ENCODE measurements around the gene MALRD1.

Gene MALRD1

GRCh38 chr10:19317952-19318351 lies 269.4 kb downstream of the MALRD1 start:
- H3K27ac Mint-ChIP-seq: no peak overlapping the region
- H3K4me3 Mint-ChIP-seq: no peak overlapping the region
- peaks cover 4% of the 10 kb centered on the region for H3K9me3 Mint-ChIP-seq
- no peaks in the 10 kb centered on the region for H3K36me3 Mint-ChIP-seq (ENCODE audit: low read depth)
- H3K27me3 Mint-ChIP-seq: no peaks in the 10 kb centered on the region
- H3K4me1 Mint-ChIP-seq (ENCODE audit: low read depth): no peaks in the 10 kb centered on the region

- Mint-ChIP-seq H3K4me1 (ENCODE audit: low read depth) (no peaks in the 10 kb centered on the region), H3K4me3 (no peak overlapping the region), H3K9me3 (peaks cover 3% of the 10 kb centered on the region), H3K27me3 (no peaks in the 10 kb centered on the region), H3K36me3 (ENCODE audit: low read depth) (no peaks in the 10 kb centered on the region), H3K27ac (no peak overlapping the region)
Observed at GRCh38 chr10:19325581-19325980, 277.0 kb downstream of the MALRD1 start.

GRCh38 chr10:19328582-19328981 lies 280.0 kb downstream of the MALRD1 start:
- no peak overlapping the region for H3K4me3 Mint-ChIP-seq
- H3K36me3 Mint-ChIP-seq (ENCODE audit: low read depth): no peaks in the 10 kb centered on the region
- H3K27ac Mint-ChIP-seq: no peak overlapping the region
- no peaks in the 10 kb centered on the region for H3K4me1 Mint-ChIP-seq (ENCODE audit: low read depth)
- no peaks in the 10 kb centered on the region for H3K27me3 Mint-ChIP-seq
- no peaks in the 10 kb centered on the region for H3K9me3 Mint-ChIP-seq

GRCh38 chr10:19329475-19329874 lies 280.9 kb downstream of the MALRD1 start:
- Mint-ChIP-seq H3K27ac (no peak overlapping the region), H3K36me3 (ENCODE audit: low read depth) (no peaks in the 10 kb centered on the region), H3K4me3 (no peak overlapping the region), H3K27me3 (no peaks in the 10 kb centered on the region), H3K9me3 (no peaks in the 10 kb centered on the region), H3K4me1 (ENCODE audit: low read depth) (no peaks in the 10 kb centered on the region)

- Mint-ChIP-seq H3K27me3 (no peaks in the 10 kb centered on the region), H3K27ac (no peak overlapping the region), H3K36me3 (ENCODE audit: low read depth) (no peaks in the 10 kb centered on the region), H3K4me3 (no peak overlapping the region), H3K4me1 (ENCODE audit: low read depth) (no peaks in the 10 kb centered on the region), H3K9me3 (no peaks in the 10 kb centered on the region)
Observed at GRCh38 chr10:19332304-19332703, 283.7 kb downstream of the MALRD1 start.

- Mint-ChIP-seq H3K27me3 (no peaks in the 10 kb centered on the region), H3K4me3 (no peak overlapping the region), H3K27ac (no peak overlapping the region), H3K36me3 (ENCODE audit: low read depth) (no peaks in the 10 kb centered on the region), H3K4me1 (ENCODE audit: low read depth) (no peaks in the 10 kb centered on the region), H3K9me3 (no peaks in the 10 kb centered on the region)
Observed at GRCh38 chr10:19333631-19334030, 285.0 kb downstream of the MALRD1 start.

GRCh38 chr10:19347621-19348020 lies 299.0 kb downstream of the MALRD1 start:
- H3K9me3 Mint-ChIP-seq: no peaks in the 10 kb centered on the region
- no peak overlapping the region for H3K4me3 Mint-ChIP-seq
- H3K4me1 Mint-ChIP-seq (ENCODE audit: low read depth): no peaks in the 10 kb centered on the region
- H3K27me3 Mint-ChIP-seq: no peaks in the 10 kb centered on the region
- no peak overlapping the region for H3K27ac Mint-ChIP-seq
- H3K36me3 Mint-ChIP-seq (ENCODE audit: low read depth): no peaks in the 10 kb centered on the region

GRCh38 chr10:19367176-19367575 lies 318.6 kb downstream of the MALRD1 start:
- Mint-ChIP-seq H3K9me3 (no peaks in the 10 kb centered on the region), H3K27ac (no peak overlapping the region), H3K27me3 (no peaks in the 10 kb centered on the region), H3K36me3 (ENCODE audit: low read depth) (no peaks in the 10 kb centered on the region), H3K4me1 (ENCODE audit: low read depth) (no peaks in the 10 kb centered on the region), H3K4me3 (no peak overlapping the region)

- Mint-ChIP-seq H3K4me3 (no peak overlapping the region), H3K36me3 (ENCODE audit: low read depth) (no peaks in the 10 kb centered on the region), H3K27me3 (no peaks in the 10 kb centered on the region), H3K27ac (no peak overlapping the region), H3K9me3 (no peaks in the 10 kb centered on the region), H3K4me1 (ENCODE audit: low read depth) (no peaks in the 10 kb centered on the region)
Observed at GRCh38 chr10:19373988-19374387, 325.4 kb downstream of the MALRD1 start.

- Mint-ChIP-seq H3K9me3 (peaks cover 20% of the 10 kb centered on the region), H3K27me3 (no peaks in the 10 kb centered on the region), H3K4me1 (ENCODE audit: low read depth) (no peaks in the 10 kb centered on the region), H3K36me3 (ENCODE audit: low read depth) (no peaks in the 10 kb centered on the region), H3K4me3 (no peak overlapping the region), H3K27ac (no peak overlapping the region)
Observed at GRCh38 chr10:19385846-19386450, 337.3 kb downstream of the MALRD1 start.

GRCh38 chr10:19408924-19409323 lies 360.3 kb downstream of the MALRD1 start:
- Mint-ChIP-seq H3K4me1 (ENCODE audit: low read depth) (no peaks in the 10 kb centered on the region), H3K27me3 (no peaks in the 10 kb centered on the region), H3K9me3 (peaks cover 9% of the 10 kb centered on the region), H3K36me3 (ENCODE audit: low read depth) (no peaks in the 10 kb centered on the region), H3K27ac (no peak overlapping the region), H3K4me3 (no peak overlapping the region)

- Mint-ChIP-seq H3K9me3 (peaks cover 9% of the 10 kb centered on the region), H3K36me3 (ENCODE audit: low read depth) (no peaks in the 10 kb centered on the region), H3K4me3 (no peak overlapping the region), H3K27me3 (no peaks in the 10 kb centered on the region), H3K4me1 (ENCODE audit: low read depth) (no peaks in the 10 kb centered on the region), H3K27ac (no peak overlapping the region)
Observed at GRCh38 chr10:19411119-19411518, 362.5 kb downstream of the MALRD1 start.

GRCh38 chr10:19412531-19412930 lies 363.9 kb downstream of the MALRD1 start:
- Mint-ChIP-seq H3K4me3 (no peak overlapping the region), H3K36me3 (ENCODE audit: low read depth) (no peaks in the 10 kb centered on the region), H3K27me3 (no peaks in the 10 kb centered on the region), H3K27ac (no peak overlapping the region), H3K4me1 (ENCODE audit: low read depth) (no peaks in the 10 kb centered on the region), H3K9me3 (peaks cover 19% of the 10 kb centered on the region)

- H3K9me3 Mint-ChIP-seq: peaks cover 11% of the 10 kb centered on the region
- no peaks in the 10 kb centered on the region for H3K4me1 Mint-ChIP-seq (ENCODE audit: low read depth)
- H3K27me3 Mint-ChIP-seq: no peaks in the 10 kb centered on the region
- H3K27ac Mint-ChIP-seq: no peak overlapping the region
- no peak overlapping the region for H3K4me3 Mint-ChIP-seq
- no peaks in the 10 kb centered on the region for H3K36me3 Mint-ChIP-seq (ENCODE audit: low read depth)
Observed at GRCh38 chr10:19416164-19416563, 367.6 kb downstream of the MALRD1 start.

- Mint-ChIP-seq H3K27me3 (no peaks in the 10 kb centered on the region), H3K9me3 (peaks cover 11% of the 10 kb centered on the region)
Observed at GRCh38 chr10:19417740-19418139, 369.1 kb downstream of the MALRD1 start.

GRCh38 chr10:19421674-19422073 lies 373.1 kb downstream of the MALRD1 start:
- H3K27me3 Mint-ChIP-seq: no peaks in the 10 kb centered on the region
- no peak overlapping the region for H3K4me3 Mint-ChIP-seq
- H3K4me1 Mint-ChIP-seq (ENCODE audit: low read depth): no peaks in the 10 kb centered on the region
- no peaks in the 10 kb centered on the region for H3K36me3 Mint-ChIP-seq (ENCODE audit: low read depth)
- H3K27ac Mint-ChIP-seq: no peak overlapping the region
- H3K9me3 Mint-ChIP-seq: peaks cover 9% of the 10 kb centered on the region

More at GRCh38 chr10:19417740-19418139, 369.1 kb downstream of the MALRD1 start:
- no peaks in the 10 kb centered on the region for H3K4me1 Mint-ChIP-seq (ENCODE audit: low read depth)
- no peaks in the 10 kb centered on the region for H3K36me3 Mint-ChIP-seq (ENCODE audit: low read depth)
- no peak overlapping the region for H3K4me3 Mint-ChIP-seq
- H3K27ac Mint-ChIP-seq: no peak overlapping the region

Measured in stimulated activated naive CD8-positive, alpha-beta T cell treated with anti-CD3 and anti-CD28 coated beads, Interleukin-15, Interleukin-2, amounts not matched to agents 100 ng/mL and 50 ng/mL, for 24 hours (primary cell).